ENCODE data around the gene GPR108.

Gene GPR108

DNA sequence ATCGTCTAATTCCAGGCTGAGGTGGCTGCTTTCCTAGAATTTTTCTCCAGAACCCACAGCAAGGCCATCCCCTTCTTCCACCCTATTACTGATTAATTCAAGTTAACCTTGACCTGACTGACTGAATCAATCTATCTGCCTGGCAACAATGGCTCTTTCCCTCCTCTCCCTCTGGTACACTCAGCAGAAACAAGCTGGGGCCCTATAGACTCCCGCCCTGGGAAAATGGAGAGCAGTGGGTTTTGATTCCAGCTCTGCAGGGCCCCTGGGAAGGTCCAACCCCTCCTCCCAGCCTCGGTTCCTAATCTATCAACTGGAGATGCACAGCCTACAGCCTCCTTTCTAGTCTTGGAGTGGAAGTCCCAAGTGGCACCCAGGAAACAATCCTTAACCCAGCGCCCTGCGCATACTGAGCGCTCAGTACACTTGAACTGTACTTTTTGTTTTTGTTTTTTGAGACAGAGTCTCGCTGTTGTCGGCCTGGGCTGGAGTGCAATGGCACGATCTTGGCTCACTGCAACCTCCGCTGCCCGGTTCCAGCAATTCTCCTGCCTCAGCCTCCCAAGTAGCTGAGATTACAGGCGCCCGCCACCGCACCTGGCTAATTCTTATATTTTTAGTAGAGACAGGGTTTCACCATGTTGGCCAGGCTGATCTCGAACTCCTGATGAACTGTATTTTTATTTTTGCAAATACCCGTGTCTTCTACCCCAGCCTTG lies 11.7 kb downstream of the GPR108 start:
- Histone ChIP-seq H3K27me3 (ENCODE audit: control insufficient read depth, insufficient read depth, low read length) (no peaks in the 10 kb centered on the region), H3K4me1 (ENCODE audit: control insufficient read depth, insufficient read depth, low read length) (peaks cover 12% of the 10 kb centered on the region), H3K27ac (ENCODE audit: low read depth, low read length) (no peak overlapping the region), H3K4me3 (ENCODE audit: low read depth, low read length) (no peak overlapping the region), H3K36me3 (ENCODE audit: control insufficient read depth, insufficient read depth, low read length) (no peaks in the 10 kb centered on the region), H3K9ac (ENCODE audit: low read length) (no peak overlapping the region), H3K9me3 (ENCODE audit: control insufficient read depth, insufficient read depth, low read depth, low read length) (no peaks in the 10 kb centered on the region)

DNA sequence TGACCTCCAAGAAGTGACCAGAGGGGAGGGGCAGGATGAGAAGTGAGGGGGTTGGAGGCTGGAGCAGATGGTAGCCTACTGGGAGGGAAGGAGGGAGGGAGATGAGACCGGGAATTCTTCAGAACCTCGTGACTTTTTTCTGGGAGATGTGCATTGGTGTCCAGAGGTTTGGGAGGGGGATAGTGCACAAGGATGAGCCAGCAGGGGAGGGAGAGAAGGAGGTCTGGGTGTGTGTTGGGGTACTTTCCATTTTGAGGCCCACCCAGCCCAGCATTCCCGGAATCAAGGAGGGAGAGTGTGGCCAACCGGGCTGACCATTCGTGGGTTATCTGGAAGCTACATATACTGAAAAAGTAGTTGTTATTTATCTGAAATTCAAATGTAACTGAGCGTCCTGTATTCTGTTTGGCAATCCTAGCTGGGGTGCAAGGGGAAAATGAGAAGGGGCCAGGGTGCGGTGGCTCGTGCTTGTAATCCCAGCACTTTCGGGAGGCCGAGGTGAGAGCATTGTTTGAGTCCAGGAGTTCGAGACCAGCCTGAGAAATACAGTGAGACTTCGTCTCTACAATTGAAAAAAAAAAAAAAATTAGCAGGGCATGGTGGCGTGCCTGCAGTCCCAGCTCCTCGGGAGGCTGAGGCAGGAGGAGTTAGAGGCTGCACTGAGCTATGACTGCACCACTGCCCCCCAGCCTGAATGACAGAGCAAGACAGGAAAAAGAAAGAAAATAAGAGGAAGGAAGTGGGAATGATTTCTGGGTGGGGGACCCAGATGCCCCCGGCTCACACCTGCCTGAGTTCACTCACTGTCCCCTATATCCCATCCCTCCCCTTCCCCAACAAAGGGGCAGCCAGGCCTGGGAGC lies 12.5 kb downstream of the GPR108 start:
- Histone ChIP-seq H3K27me3 (ENCODE audit: control insufficient read depth, insufficient read depth, low read length) (no peaks in the 10 kb centered on the region), H3K4me3 (ENCODE audit: low read depth, low read length) (no peak overlapping the region), H3K4me1 (ENCODE audit: control insufficient read depth, insufficient read depth, low read length) (peaks cover 10% of the 10 kb centered on the region; the same call in 1 of the 2 replicates), H3K36me3 (ENCODE audit: control insufficient read depth, insufficient read depth, low read length) (no peaks in the 10 kb centered on the region), H3K9me3 (ENCODE audit: control insufficient read depth, insufficient read depth, low read depth, low read length) (no peaks in the 10 kb centered on the region), H3K9ac (ENCODE audit: low read length) (no peak overlapping the region), H3K27ac (ENCODE audit: low read depth, low read length) (no peak overlapping the region)

DNA sequence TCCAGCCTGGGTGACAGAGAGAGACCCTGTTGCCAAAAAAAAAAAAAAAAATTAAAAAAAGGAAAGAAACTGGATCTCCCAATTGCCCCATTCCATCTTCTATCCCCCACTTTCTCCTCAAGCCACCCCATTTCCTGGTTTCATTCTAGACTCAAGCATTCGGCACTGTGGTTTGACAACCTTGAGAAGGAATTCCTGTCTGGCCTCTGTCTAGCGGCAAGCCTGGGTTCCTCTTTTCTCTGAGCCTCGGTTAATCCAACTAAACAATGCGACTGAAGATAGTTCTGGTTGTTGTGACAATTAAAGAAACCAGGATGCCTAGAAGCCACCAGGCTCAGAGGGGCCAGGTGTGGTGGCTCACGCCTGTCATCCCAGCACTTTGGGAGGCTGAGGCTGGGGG lies 13.6 kb downstream of the GPR108 start:
- Histone ChIP-seq H3K4me3 (ENCODE audit: low read depth, low read length) (no peak overlapping the region), H3K4me1 (ENCODE audit: control insufficient read depth, insufficient read depth, low read length) (peaks cover 13% of the 10 kb centered on the region; the same call in 1 of the 2 replicates)

DNA sequence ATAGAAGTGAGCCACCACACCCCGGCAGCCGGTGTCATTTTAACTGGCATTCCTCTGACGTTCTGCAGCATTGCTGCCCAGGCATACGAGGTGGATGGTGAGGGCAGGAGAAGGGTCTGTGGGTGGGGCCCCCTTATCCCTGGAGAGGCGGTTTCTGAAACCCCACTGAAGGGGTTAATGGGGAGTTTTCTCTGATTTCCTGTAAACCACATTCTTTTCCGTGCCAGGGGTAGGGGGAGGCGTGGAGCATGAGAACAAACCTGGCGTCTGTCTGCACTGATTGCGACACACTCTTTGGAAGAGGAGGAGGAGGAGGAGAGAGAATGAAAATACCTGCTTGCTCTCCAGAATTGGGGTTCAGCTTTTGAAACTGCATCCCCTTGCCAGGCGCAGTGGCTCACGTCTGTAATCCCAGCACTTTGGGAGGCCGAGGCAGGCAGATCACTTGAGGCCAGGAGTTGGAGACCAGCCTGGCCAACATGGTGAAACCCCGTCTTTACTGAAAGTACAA lies 14.2 kb downstream of the GPR108 start:
- H3K4me3 ChIP-seq (ENCODE audit: low read depth, low read length) = no peak overlapping the region
- no peak overlapping the region for H3K27ac ChIP-seq (ENCODE audit: low read depth, low read length)
- peaks cover 13% of the 10 kb centered on the region; the same call in 1 of the 2 replicates for H3K4me1 ChIP-seq (ENCODE audit: control insufficient read depth, insufficient read depth, low read length)
- H3K27me3 ChIP-seq (ENCODE audit: control insufficient read depth, insufficient read depth, low read length) = no peaks in the 10 kb centered on the region
- H3K9ac ChIP-seq (ENCODE audit: low read length) = no peak overlapping the region
- no peaks in the 10 kb centered on the region for H3K9me3 ChIP-seq (ENCODE audit: control insufficient read depth, insufficient read depth, low read depth, low read length)
- H3K36me3 ChIP-seq (ENCODE audit: control insufficient read depth, insufficient read depth, low read length) = no peaks in the 10 kb centered on the region

More for the DNA sequence above, 13.6 kb downstream of the GPR108 start:
- no peaks in the 10 kb centered on the region for H3K27me3 ChIP-seq (ENCODE audit: control insufficient read depth, insufficient read depth, low read length)
- H3K9me3 ChIP-seq (ENCODE audit: control insufficient read depth, insufficient read depth, low read depth, low read length) = no peaks in the 10 kb centered on the region
- H3K36me3 ChIP-seq (ENCODE audit: control insufficient read depth, insufficient read depth, low read length) = no peaks in the 10 kb centered on the region
- no peak overlapping the region for H3K9ac ChIP-seq (ENCODE audit: low read length)
- H3K27ac ChIP-seq (ENCODE audit: low read depth, low read length) = no peak overlapping the region

DNA sequence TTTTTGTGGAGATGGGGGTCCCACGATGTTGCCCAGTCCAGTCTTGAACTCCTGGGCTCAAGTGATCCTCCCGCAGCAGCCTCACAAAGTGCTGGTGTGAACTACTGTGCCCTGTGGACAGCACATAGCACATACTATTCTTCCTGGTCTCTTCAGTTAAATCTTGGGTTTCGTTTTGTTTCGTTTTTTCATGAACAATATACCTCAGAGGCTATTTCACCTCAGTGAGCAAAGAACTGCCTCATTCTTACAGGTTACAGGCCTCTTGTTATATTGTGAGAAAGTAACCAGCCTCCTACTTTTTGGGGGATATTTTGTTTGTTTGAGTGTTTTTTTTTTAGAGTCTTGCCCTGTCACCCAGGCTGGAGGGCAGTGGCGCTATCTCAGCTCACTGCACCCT lies 15.6 kb downstream of the GPR108 start:
- no peak overlapping the region for H3K27ac ChIP-seq (ENCODE audit: low read depth, low read length)
- H3K9ac ChIP-seq (ENCODE audit: low read length) = no peak overlapping the region

DNA sequence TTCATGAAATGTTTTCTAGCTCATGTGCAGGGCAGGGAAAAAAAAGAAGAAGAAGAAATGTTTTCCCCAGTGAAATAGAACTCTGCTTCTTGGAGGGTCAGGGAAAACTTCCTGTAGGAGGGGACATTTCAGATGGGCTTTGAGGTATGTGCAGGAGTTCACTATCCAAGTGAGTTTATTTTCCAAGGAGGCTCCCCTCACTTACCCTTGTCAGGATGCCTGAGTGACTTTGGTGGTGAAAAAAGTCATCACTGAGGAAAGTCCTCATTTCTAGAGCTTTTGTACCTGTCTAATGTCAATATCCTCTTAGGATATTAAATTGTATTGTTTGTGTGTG lies 16.3 kb downstream of the GPR108 start:
- no peak overlapping the region for H3K27ac ChIP-seq (ENCODE audit: low read depth, low read length)
- H3K9me3 ChIP-seq (ENCODE audit: control insufficient read depth, insufficient read depth, low read depth, low read length) = no peaks in the 10 kb centered on the region
- H3K4me1 ChIP-seq (ENCODE audit: control insufficient read depth, insufficient read depth, low read length) = peaks cover 13% of the 10 kb centered on the region; the same call in 1 of the 2 replicates
- no peaks in the 10 kb centered on the region for H3K27me3 ChIP-seq (ENCODE audit: control insufficient read depth, insufficient read depth, low read length)
- no peak overlapping the region for H3K9ac ChIP-seq (ENCODE audit: low read length)
- H3K36me3 ChIP-seq (ENCODE audit: control insufficient read depth, insufficient read depth, low read length) = no peaks in the 10 kb centered on the region
- H3K4me3 ChIP-seq (ENCODE audit: low read depth, low read length) = no peak overlapping the region

More for the DNA sequence above, 15.6 kb downstream of the GPR108 start:
- Histone ChIP-seq H3K36me3 (ENCODE audit: control insufficient read depth, insufficient read depth, low read length) (no peaks in the 10 kb centered on the region), H3K9me3 (ENCODE audit: control insufficient read depth, insufficient read depth, low read depth, low read length) (no peaks in the 10 kb centered on the region), H3K27me3 (ENCODE audit: control insufficient read depth, insufficient read depth, low read length) (no peaks in the 10 kb centered on the region), H3K4me1 (ENCODE audit: control insufficient read depth, insufficient read depth, low read length) (peaks cover 13% of the 10 kb centered on the region; the same call in 1 of the 2 replicates), H3K4me3 (ENCODE audit: low read depth, low read length) (no peak overlapping the region)

DNA sequence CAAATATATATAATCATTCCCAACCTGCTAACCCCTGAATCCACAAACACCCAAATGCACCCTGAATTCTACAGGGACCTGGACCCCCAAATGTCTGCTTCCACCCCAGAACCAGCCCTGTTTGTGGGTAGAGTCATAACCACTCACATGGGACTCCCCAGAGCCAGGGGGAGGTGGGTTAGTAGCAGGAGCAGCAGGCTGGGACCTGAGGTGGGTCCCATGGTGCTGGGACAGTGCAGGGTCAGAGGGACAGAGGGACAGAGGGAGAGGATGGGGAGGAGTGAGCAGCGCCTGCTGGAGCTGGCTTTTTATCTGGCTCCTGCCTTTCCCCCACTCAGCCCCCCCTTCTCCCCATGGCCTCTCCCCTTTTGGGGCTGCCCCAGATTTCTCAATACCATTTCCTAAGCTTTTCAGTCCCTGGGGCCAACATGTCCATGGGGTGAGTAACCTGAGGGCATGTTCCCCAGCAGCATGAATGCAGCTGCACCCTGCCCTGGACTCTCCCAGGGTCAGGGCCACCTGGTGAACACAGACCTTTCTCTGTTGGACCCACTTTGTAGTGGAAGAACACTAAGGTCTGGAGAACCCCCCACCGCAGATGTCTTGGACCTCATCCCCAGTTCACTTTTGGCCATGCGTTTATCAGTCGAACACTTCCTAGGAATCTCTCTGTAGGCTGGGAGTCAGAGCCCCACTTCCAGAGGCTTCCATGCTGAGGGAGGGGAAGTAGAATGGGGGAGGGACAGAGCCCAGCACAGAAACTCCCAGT lies 16.8 kb downstream of the GPR108 start, which contains the start of gene C3:
Gene C3, minus strand, starts transcription at position 282 of the 769 bp plus-strand sequence. Its CDS starts 61 bp downstream, at position 221.
- no peaks in the 10 kb centered on the region for H3K36me3 ChIP-seq (ENCODE audit: control insufficient read depth, insufficient read depth, low read length)
- no peak within 1 kb of the TSS for H3K9ac ChIP-seq (ENCODE audit: low read length)
- no peaks in the 10 kb centered on the region for H3K9me3 ChIP-seq (ENCODE audit: control insufficient read depth, insufficient read depth, low read depth, low read length)
- H3K4me1 ChIP-seq (ENCODE audit: control insufficient read depth, insufficient read depth, low read length) = peaks cover 13% of the 10 kb centered on the region; the same call in 1 of the 2 replicates
- no peaks in the 10 kb centered on the region for H3K27me3 ChIP-seq (ENCODE audit: control insufficient read depth, insufficient read depth, low read length)
- H3K27ac ChIP-seq (ENCODE audit: low read depth, low read length) = no peak within 1 kb of the TSS
- no peak within 1 kb of the TSS for H3K4me3 ChIP-seq (ENCODE audit: low read depth, low read length)

DNA sequence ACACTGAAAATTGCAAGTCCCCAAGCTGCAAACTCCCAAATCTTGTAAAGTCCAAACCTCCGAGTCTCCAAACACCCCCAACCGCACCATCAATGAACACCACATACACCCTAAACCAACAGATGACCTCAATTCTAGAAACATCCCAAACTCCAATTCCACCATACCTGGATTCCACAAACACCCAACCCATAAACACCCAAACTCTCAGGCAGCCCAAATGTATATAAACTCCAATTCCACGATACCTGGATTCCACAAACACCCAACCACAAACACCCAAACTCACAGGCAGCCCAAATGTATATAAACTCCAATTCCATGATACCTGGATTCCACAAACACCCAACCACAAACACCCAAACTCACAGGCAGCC lies 17.4 kb downstream of the GPR108 start:
- peaks cover 13% of the 10 kb centered on the region; the same call in 1 of the 2 replicates for H3K4me1 ChIP-seq (ENCODE audit: control insufficient read depth, insufficient read depth, low read length)
- H3K4me3 ChIP-seq (ENCODE audit: low read depth, low read length) = no peak overlapping the region
- H3K9ac ChIP-seq (ENCODE audit: low read length) = no peak overlapping the region
- no peak overlapping the region for H3K27ac ChIP-seq (ENCODE audit: low read depth, low read length)
- H3K36me3 ChIP-seq (ENCODE audit: control insufficient read depth, insufficient read depth, low read length) = no peaks in the 10 kb centered on the region
- H3K9me3 ChIP-seq (ENCODE audit: control insufficient read depth, insufficient read depth, low read depth, low read length) = no peaks in the 10 kb centered on the region
- H3K27me3 ChIP-seq (ENCODE audit: control insufficient read depth, insufficient read depth, low read length) = no peaks in the 10 kb centered on the region

DNA sequence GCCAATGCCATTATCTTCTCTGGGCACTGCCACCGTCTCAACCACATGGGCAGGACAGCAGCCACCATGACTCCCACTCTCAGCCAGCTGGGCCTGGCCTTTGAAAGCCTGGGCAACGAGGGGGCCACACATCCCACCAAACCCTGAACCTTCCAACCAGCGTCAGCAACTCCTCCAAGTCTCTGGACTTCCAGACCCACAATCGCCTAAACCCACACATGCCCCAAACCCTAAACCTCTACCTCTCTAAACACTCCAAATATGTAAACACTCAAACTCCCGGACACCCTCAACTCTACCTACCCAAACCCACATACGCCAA lies 17.9 kb downstream of the GPR108 start:
- Histone ChIP-seq H3K4me1 (ENCODE audit: control insufficient read depth, insufficient read depth, low read length) (peaks cover 13% of the 10 kb centered on the region; the same call in 1 of the 2 replicates), H3K27ac (ENCODE audit: low read depth, low read length) (no peak overlapping the region), H3K9ac (ENCODE audit: low read length) (no peak overlapping the region), H3K27me3 (ENCODE audit: control insufficient read depth, insufficient read depth, low read length) (no peaks in the 10 kb centered on the region), H3K9me3 (ENCODE audit: control insufficient read depth, insufficient read depth, low read depth, low read length) (no peaks in the 10 kb centered on the region), H3K4me3 (ENCODE audit: low read depth, low read length) (no peak overlapping the region), H3K36me3 (ENCODE audit: control insufficient read depth, insufficient read depth, low read length) (no peaks in the 10 kb centered on the region)

DNA sequence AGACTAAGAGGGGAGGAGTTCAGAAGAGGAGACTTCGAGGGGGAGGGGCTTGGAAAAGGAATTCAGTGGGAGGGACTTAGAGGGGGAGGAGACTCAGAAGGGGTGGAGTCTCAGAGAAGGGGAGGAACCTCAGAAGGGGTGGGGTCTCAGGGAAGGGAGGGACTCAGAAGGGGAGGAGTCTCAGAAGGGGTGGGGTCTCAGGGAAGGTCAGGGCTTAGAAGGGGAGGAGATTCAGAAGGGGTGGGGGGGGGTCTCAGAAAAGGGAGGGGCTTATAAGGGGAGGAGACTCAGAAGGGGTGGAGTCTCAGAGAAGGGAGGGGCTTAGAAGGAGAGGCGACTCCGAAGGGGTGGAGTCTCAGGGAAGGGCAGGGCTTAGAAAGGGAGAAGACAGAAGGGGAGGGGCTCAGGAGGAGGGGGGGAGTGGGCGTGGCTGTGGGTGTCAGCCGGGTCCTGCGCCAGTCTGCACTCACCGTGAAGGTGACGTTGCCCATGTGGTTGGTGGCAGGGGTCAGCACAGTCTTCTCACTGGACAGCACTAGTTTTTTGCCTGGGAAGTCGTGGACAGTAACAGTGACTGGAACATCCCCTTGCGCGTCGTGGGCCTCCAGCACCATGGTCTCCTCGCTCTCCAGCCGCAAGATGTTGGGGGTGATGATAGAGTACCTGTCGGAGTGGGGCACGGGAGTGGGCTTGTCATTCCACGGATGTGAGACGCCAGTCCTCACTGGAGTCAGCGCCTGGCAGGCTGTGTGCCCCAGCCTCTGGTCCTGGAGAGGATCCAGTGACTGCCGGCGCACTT lies 18.4 kb downstream of the GPR108 start:
- Histone ChIP-seq H3K4me1 (ENCODE audit: control insufficient read depth, insufficient read depth, low read length) (peaks cover 13% of the 10 kb centered on the region; the same call in 1 of the 2 replicates), H3K9ac (ENCODE audit: low read length) (no peak overlapping the region), H3K36me3 (ENCODE audit: control insufficient read depth, insufficient read depth, low read length) (no peaks in the 10 kb centered on the region), H3K27ac (ENCODE audit: low read depth, low read length) (no peak overlapping the region), H3K27me3 (ENCODE audit: control insufficient read depth, insufficient read depth, low read length) (no peaks in the 10 kb centered on the region), H3K9me3 (ENCODE audit: control insufficient read depth, insufficient read depth, low read depth, low read length) (no peaks in the 10 kb centered on the region), H3K4me3 (ENCODE audit: low read depth, low read length) (peak overlapping the region; percentile 27)
